ENCODE results near the gene GPR89B. TPM values are rescaled to one million over a fixed set of nuclear protein-coding genes. Genes with fewer than 3 reads are reported as not detected.
"Not testable (repeated sequence)": the region's sequence is repeated elsewhere in the genome, so short reads cannot be mapped to it uniquely, and the experiment has no call there.

The GPR89B gene
- total RNA-seq = 18.5 TPM

DNA sequence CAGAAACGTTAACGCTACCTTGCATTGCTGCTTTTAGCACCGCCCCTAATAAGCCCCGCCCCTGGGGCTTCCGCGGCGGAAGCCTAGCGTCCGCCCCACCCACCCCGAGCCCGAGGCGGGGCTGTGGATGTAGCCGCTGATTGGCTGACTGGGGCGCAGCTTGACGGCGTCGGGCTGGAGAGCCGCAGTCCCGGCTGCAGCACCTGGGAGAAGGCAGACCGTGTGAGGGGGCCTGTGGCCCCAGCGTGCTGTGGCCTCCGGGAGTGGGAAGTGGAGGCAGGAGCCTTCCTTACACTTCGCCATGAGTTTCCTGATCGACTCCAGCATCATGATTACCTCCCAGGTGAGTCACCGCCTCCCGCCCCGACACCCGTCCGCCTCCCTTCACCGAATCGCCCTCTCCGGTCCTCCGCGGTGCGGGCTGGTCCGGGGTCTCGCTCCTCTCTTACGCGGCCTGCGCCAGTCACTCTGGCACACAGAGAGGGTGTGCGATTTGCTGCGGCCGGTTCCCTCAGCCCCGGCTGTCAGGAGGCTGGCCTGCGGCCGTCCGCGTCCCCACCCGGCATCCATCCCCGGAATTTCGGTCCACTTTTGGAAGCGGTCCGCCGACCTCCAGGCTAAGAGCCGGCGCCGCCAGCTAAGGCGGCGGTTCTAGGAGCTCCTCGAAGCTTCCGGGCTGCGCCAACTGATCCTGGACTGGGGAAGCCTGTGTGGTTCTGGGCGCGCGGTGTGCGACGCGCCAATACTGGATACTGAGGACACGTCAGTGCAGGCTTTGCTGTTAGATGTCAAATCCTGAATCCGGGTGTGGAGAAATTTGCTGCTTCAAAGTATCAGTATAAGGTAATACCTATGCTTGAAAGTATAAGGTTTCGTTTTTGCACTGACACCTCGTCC, at the start of gene GPR89B:
TSS of gene GPR89B (plus strand) at position 185 of the 897 bp plus-strand sequence. CDS start at position 302, 117 bp downstream.
- peak; percentile 95 for DNase-seq

DNA sequence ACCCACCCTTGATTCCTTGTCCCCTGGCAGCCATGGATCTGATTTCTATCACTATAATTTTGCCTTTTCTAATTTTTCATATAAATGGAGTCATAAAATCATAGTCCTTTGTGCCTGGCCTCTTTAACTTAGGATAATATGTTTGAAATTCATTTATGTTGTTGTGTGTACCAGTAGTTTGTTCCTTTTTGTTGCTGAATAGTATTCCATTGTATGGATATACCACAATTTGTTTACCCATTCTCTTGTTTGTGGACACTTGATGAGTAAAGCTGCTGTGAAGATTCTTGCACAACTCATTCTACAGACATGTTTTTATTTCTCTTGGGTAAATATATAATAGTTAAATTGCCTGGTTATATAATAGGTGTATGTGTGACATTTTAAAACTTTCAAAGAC, 48.3 kb upstream of the GPR89B start:
- no peak for DNase-seq

DNA sequence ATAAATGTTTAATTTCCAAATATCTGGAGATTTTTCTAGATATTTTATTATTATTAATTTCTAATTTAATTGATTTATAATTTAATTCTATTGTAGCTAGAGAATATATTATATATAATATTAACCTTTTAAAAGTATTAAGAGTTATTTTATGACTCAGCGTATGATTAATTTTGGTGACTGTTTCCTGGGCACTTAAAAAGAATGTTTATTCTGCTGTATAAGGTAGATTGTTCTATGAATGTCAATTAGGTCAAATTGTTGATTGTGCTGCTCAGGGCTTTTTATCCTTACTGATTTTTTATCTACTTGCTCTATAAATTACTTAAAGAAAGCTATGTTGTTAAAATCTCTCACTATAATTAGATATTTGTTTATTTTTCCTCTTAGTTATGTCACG, 45.7 kb upstream of the GPR89B start:
- DNase-seq = no peak

DNA sequence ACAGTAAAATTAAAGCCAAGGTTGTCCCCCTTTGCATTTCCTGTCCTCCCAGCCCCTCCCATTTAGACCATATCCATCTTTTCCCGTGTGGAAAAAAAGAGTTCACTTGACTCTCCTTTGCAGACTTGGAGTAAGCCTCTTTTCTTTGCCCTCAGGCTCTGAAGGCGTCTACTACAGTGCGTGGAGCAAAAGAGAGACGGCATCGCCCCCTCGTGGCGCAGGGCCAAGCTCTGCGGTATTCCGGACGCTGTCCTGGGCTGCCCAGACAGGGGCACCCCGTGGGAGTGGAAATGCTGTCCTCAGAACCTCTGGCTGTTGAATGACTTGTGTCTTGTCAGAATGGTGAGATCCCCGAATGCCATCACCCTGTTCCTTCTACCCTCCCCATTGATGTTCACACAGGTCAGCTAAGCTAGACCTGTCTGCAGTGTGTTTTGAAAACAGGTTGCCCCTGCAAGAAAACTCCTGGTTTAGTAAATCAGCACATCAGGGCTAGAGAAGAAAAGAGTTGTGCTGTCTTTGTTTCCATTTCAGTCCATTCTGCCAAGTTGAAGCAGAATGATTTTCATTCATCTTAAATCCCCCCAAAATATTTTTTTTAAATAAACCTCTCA, 37.9 kb upstream of the GPR89B start:
- peak; percentile 81 for DNase-seq

DNA sequence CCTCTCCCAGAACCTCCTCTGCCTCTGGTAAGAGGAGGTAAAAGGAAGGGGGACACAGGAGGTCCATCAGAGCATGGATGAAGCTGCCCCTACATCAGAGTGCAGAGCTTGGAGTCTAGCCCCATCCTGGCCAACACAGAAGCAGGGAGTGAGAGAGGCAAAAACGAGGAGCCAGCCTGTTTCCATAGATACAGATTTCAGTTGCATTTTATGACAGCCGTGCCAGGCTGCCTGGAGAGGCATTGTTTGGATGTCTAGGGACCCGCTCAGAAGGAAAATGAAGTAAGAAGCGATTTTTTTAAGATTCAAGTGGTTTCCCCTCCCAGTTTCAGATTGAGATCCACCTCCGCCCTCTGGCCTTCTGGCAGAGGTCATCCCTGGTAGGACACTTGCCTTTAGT, 37.1 kb upstream of the GPR89B start:
- DNase-seq = no peak

DNA sequence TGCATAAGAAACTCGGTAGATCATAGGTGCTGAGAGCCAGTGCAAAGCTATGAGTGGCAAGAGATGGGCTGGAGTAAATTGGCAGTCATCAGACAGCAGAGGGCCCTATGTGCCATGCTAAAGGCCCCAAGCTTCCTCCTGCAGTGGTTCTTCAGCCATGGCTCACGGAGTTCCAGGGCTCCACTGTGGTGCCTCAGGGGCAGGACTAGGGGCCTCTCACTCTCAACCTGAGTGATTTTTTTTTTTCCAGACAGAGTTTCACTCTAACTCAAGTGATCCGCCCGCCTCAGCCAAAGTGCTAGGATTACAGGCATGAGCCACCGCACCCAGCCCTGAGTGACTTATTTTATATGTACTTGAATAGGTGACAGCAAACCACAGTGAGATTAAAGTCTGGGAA, 36.0 kb upstream of the GPR89B start:
- peak; percentile 33 for DNase-seq

DNA sequence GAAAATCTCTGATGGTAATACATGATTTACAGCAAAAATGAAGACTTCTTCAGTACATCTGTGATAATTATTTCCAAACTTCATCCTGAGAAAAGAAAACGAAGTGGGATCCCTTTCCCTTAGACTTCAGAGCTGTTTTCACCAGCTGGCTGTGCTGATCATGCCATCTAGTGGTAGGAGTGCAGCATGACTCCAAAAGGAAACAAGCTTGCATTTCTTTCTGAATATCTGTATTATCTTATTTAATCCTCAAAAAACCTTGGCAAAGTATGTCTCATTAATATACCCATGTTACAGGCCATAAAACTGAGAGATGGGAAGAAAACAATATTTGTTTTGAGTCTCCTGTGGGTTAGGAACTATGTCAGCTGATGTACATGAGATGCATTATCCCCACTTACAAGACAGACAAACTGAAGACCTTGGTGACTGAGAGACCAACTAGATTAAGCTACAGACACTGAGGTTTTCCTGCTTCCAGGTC, 35.4 kb upstream of the GPR89B start:
- peak; percentile 82 for DNase-seq

DNA sequence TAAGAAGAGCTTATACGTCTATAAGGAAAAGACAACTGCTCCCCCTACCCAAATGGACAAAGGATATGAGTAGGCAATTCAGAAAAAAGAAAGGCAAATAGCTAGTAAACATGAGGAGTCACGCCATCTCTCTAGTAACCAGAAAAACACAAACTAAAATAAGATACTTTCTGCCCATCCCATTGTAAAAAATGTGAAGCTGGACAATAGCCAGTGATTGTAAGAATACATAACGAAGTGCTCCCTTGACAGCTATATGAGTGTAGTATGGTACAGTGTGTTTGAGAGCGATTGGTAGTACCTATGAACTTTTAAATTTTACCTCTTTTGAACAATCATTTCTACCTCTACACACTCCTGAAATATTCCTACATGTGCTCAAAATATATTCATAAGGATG, 33.1 kb upstream of the GPR89B start:
- DNase-seq = no peak

DNA sequence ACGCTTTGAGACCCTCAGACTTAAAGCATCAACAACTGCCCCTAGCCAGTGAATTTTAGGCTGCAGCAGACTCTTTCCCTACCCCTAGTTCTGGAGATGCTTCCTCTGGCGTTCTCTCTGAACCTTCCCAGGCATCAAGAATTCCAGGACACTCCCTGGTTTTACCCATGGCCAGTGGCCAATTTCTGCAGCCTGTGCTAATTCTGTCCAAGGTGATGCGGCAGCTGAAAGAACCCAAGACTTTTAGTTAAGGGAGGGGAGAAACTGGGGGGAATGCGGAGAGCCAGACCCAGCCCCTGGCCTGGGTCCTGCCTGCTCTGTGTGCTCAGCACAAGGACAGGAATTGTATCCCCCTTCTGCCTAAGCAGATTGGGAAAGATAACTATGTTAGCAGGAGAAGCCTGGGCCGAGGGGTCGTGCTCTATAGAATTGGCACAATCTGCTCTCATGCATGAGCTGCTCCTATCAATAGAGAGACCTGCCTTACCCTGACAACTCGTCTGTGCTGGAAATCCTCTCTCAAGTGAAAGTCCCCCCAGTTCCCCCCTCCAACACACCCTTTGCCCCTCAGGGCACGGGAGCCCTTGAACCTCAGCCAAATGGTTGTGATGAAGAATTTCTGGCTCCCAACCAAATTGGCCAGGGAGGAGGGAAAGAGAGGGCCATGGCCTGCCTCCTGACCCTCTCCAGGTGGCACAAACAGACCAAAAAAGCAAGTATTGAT, 31.0 kb upstream of the GPR89B start:
- DNase-seq = peak; percentile 58

DNA sequence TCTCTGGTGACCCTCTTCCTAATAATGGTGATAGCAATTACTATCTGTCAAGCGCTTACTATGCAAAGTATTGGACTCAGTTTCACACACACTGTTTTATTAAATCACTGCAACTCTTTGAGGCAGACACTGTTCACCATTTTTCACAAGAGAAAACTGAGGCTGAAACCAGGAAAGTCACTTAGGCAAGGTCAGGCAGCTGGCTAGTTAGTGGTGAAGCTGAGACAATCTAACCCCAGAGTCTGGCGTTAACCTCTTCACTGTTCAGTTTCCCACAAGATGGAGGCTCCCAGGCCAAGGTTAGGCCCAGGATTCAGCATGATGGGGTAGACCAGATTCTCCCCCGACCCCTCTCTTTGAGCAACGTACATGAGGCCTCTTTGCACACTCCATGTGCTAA, 30.4 kb upstream of the GPR89B start:
- DNase-seq = no peak

DNA sequence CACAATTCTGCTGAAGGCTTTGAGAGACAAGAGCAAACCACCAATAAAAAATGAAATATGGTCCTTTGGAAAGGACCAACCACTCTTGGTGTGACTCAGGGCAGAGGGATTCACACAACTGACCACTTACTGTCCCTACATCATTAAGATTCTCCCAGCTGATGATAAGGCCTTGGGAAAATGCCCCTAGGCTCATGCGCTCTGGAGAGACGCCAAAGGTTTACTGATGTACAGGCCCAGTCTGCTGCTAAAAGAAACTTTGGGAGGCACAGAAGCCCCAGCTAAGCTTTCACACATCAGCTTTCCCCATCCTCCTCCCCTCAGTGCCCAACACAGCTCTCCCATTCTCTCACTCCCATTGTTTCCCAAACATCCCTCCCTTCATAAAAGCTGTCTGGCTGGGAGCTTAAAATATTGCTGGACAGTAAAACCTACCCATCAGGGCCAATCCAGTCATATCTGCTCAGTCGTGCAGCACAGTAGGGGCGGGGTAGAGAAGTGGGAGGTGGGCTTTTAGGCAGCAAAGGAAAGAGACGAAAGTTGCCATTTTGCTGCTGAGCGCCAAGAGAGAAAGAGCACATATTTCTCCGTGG, 25.9 kb upstream of the GPR89B start, which contains the start of gene GJA8:
TSS of gene GJA8 (plus strand) at position 543 of the 593 bp plus-strand sequence. CDS start 5,161 bp downstream, outside the sequence.
- DNase-seq = no peak

DNA sequence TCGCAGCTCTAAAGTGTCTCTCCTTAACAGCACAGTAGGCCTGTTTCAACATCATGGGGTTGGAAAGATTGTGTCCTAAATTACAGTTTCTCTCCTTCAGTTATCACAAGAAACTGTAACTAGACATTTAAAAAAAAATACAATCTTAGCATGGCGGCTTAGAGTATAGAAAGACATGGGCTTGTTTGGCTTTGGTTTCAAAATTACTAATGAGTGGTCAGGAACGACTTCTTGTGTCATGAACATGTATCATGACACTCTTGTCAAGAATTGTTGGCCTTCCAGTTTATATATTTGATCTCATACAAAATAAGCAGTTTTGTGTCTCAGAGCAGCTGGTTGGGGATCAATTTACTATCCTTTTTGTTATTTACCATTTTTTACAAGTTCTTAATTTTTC, 23.5 kb upstream of the GPR89B start:
- no peak for DNase-seq

DNA sequence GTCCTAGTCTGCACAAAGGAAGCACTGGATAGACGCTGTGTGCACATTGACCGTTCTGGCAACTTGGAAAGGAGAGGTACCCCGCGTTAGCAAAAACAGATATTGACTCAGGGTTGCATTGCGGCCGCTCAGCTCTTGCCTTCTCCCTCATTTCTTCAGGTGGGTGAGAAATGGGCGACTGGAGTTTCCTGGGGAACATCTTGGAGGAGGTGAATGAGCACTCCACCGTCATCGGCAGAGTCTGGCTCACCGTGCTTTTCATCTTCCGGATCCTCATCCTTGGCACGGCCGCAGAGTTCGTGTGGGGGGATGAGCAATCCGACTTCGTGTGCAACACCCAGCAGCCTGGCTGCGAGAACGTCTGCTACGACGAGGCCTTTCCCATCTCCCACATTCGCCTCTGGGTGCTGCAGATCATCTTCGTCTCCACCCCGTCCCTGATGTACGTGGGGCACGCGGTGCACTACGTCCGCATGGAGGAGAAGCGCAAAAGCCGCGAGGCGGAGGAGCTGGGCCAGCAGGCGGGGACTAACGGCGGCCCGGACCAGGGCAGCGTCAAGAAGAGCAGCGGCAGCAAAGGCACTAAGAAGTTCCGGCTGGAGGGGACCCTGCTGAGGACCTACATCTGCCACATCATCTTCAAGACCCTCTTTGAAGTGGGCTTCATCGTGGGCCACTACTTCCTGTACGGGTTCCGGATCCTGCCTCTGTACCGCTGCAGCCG, 20.3 kb upstream of the GPR89B start:
- DNase-seq = no peak

DNA sequence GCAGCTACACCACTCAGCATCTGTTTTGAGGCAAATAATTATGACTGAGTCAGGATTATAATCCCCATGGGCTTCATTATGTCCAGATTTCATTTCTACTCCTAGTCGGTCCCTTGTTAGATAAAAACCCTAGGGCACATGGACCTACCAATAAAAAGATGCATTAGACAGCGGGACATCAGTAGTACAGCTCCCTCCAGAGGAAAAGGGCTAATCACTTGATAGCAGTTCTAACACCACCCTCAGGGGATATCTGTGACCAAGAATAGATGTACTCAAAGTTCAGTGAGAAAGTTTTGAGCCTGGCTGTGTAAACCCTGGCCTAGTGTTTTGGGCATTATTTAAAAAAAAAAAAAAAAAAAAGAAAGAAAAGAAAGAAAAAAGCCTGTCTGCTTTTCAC, 15.7 kb upstream of the GPR89B start:
- no peak for DNase-seq

DNA sequence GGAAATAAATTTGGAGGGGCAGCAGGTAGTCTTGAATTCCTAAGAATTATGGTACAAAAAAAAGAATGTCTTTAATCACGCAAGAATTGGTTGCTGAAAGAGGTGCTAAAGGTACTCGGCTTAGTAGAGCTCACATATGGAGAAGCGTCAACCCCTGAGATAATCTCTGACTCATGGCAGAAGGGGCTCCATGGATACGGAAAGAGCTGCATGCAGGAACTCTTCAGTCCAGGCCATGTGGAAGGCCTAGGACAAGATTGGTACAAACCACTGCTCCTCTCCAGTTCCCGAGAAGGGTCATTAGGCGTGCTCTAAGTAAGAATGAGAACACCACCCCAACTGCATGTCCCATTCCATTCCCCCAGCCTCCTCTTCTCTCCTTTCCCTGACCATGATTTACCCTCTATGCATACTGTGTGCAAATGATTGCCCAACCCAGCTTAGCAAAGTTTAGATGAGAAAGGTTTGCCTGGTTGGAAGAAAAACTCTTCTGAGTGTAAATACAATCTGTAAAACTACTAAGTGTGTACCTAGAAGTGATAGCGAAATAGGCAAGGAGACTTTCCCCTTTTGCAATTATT, 14.8 kb upstream of the GPR89B start:
- no peak for DNase-seq

DNA sequence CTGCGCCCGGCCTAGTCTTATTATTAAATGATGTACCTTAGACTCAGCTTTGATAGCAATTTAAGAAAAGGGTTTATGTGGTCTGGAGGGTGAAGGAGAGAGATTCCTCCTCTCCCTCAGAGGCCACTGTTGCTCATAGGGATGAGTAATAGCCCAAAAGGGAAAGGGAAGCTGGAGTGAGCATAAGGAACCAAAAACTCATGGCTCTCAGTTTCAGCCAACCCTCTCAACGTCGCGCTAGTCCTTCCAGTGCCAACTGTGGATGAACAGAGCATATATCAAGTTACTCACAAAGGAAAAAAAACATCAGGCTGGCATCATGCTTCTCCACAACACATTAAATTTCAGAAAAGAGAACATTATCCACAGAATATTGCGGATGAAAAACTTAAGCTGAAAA, 8.3 kb upstream of the GPR89B start:
- DNase-seq = peak; percentile 70

DNA sequence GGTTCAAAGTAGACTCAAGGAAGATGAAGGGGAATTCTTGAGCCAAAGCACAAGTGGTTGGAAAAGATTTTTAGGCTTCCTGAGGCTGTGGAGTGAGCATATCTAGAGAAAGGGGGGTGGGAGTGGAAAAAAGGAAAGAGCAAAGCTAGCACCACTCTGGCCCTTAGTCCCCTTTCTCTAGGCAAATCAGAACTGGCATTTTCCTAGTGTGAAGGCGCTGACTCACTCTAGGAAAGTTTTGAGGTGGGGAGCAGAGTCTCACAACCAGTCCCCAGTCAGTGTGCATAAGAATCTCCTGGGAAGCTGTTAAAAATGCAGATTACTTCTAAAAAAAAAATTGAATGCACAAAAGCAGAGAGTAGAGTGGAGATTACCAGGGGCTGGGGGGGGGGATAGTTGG, 3.4 kb upstream of the GPR89B start:
- no peak for DNase-seq

DNA sequence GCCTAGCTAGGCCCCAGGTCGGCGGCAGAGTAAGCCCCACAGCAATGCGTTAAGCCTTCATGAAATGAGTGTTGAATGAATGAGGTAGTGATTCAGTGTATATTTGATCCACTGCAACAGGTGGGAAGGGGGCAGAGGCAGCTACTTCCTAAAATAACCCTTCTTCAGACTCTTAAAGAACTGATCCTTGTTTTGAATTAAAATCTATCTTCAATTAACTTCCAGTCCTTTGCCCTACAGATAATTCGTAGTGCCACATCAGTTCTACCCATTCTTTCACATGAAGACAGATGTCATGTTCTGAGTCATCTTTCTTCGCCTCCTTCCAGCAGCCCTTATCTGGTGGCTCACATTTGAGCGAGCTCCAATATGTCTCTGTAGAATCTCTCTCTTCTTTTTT, 1.0 kb upstream of the GPR89B start:
- peak; percentile 54 for DNase-seq

DNA sequence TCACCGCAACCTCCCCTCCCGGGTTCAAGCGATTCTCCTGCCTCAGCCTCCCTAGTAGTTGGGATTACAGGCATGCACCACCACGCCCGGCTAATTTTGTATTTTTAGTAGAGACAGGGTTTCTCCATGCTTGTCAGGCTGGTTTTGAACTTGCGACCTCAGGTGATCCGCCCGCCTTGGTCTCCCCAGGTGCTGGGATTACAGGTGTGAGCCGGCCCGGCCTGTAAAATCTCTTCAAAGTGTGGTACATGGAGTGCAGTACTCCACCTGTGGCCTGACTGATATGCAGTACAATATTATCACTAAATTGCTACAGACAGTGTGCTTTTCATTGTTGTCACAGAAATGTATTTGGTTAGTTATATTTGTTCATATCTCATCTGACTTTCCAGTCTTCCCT, 531 bp upstream of the GPR89B start:
- DNase-seq = not testable (repeated sequence)

DNA sequence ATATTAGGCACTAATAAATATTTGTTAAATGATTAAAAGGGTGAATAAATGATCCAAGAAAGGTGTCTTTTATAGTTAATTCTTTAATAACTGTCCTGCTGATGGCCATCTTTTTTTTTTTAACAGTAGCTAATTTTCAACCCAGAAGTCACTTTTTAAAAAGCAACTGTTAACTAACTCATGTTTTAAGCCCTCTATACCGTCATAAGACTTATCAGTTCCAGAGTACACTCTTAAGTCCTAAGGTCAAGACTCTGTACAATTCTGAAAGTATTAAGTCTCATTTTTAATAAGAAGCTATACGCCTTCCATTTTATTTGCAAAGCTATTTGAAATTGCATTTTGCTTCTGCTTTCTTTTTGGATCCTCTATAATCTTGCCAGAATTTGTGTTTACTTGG, 2.9 kb downstream of the GPR89B start:
- not testable (repeated sequence) for DNase-seq

DNA sequence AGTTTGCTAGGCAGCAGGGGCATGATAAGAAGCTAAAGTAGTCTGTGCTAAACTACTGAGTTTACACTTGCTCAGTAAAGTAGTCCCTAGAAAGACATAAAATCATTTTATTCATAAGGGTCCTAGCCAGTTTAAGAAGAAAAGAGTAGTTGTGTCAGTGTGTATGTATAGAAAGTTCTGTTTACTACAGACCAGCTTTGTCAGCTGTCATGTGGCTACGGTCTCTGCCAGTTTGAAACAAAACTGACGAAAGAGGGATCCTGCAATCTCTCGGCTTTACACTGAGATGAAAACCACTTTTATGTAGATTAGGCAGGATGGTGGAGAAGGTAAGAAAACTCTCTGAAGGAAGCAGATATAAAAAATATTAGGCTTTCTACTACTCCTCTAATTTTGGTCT, 7.1 kb downstream of the GPR89B start:
- not testable (repeated sequence) for DNase-seq

Data from tongue (tissue), 2 donors.